HepG2 (cell line): Measurements from ENCODE around the gene LIPT1. TPM values are rescaled to one million over a fixed set of nuclear protein-coding genes. Genes with fewer than 3 reads are reported as not detected.

Source experiments
- FOXK2 ChIP-seq: fragments of 450-650 bp; IDR thresholded peaks from 2 replicates; pipeline ENCODE4 v1.6.1; 2016
- GFI1 ChIP-seq: sonication (generic); formaldehyde crosslinking; IDR thresholded peaks from 2 replicates; pipeline ENCODE4 v1.5.0; 2020; ENCODE audit warnings: missing genetic modification reagents, mild to moderate bottlenecking, borderline replicate concordance
- KLF6 ChIP-seq: IDR thresholded peaks from 2 replicates; pipeline ENCODE4 v1.8.0; 2016; ENCODE audit warnings: missing biosample characterization, missing genetic modification reagents
- MYNN ChIP-seq: sonication (generic); formaldehyde crosslinking; IDR thresholded peaks from 2 replicates; pipeline ENCODE4 v1.4.0; 2020; ENCODE audit warnings: mild to moderate bottlenecking, low read depth, missing genetic modification reagents
- NCOR1 ChIP-seq: fragments of 200-600 bp; sonication (generic); IDR thresholded peaks from 2 replicates; pipeline ENCODE4 v1.7.0; 2017; ENCODE audit warnings: antibody characterized with exemption, low read length, borderline replicate concordance
- REST ChIP-seq, 2 experiments: IDR thresholded peaks; 2 replicates each; pipeline ENCODE4 v1.6.1; 2011 to 2012; ENCODE audit warnings: low read length in 2 of 2, borderline replicate concordance in 1 of 2, low read depth in 1 of 2, mild to moderate bottlenecking in 1 of 2, moderate library complexity in 1 of 2
- SMAD1 ChIP-seq: sonication (generic); formaldehyde crosslinking; IDR thresholded peaks from 2 replicates; pipeline ENCODE4 v1.4.0; 2020; ENCODE audit warnings: missing genetic modification reagents, low read depth, mild to moderate bottlenecking, borderline replicate concordance
- ZBED4 ChIP-seq: sonication (generic); formaldehyde crosslinking; IDR thresholded peaks from 2 replicates; pipeline ENCODE4 v1.4.0; 2020; ENCODE audit warnings: missing genetic modification reagents, borderline replicate concordance
- ZFP82 ChIP-seq: sonication (generic); formaldehyde crosslinking; IDR thresholded peaks from 2 replicates; pipeline ENCODE4 v1.5.1; 2020; ENCODE audit warnings: mild to moderate bottlenecking, missing genetic modification reagents, borderline replicate concordance
- ZFY ChIP-seq: sonication (generic); formaldehyde crosslinking; IDR thresholded peaks from 2 replicates; pipeline ENCODE4 v1.4.0; 2020; ENCODE audit warnings: missing genetic modification reagents
- ZMAT3 ChIP-seq: sonication (generic); formaldehyde crosslinking; conservative IDR thresholded peaks from 2 replicates; pipeline ENCODE4 v1.7.0; 2021; ENCODE audit warnings: missing genetic modification reagents
- ZNF329 ChIP-seq: sonication (generic); formaldehyde crosslinking; IDR thresholded peaks from 2 replicates; pipeline ENCODE4 v1.9.0; 2021; ENCODE audit warnings: low read depth, mild to moderate bottlenecking, missing genetic modification reagents
- ZNF543 ChIP-seq: sonication (generic); formaldehyde crosslinking; IDR thresholded peaks from 2 replicates; pipeline ENCODE4 v1.4.0; 2020; ENCODE audit warnings: mild to moderate bottlenecking, missing genetic modification reagents
- ZNF562 ChIP-seq: sonication (generic); formaldehyde crosslinking; IDR thresholded peaks from 2 replicates; pipeline ENCODE4 v1.8.0; 2022; ENCODE audit warnings: missing genetic modification reagents, borderline replicate concordance
- ZNF569 ChIP-seq: sonication (generic); formaldehyde crosslinking; IDR thresholded peaks from 2 replicates; pipeline ENCODE4 v1.5.0; 2020; ENCODE audit warnings: mild to moderate bottlenecking, missing genetic modification reagents, moderate library complexity, borderline replicate concordance
- ZNF577 ChIP-seq: sonication (generic); formaldehyde crosslinking; IDR thresholded peaks from 2 replicates; pipeline ENCODE4 v1.4.0; 2020; ENCODE audit warnings: mild to moderate bottlenecking, low read depth, missing genetic modification reagents, borderline replicate concordance
- ZNF781 ChIP-seq: sonication (generic); formaldehyde crosslinking; IDR thresholded peaks from 2 replicates; pipeline ENCODE4 v1.5.1; 2020; ENCODE audit warnings: borderline replicate concordance, mild to moderate bottlenecking, missing genetic modification reagents; ENCODE audit errors: not compliant biosample characterization
- polyA plus RNA-seq, 8 experiments: library from polyadenylated mRNA; depleted of rRNA in 3 of 8; stranded (reverse) in 7 of 8; unstranded in 1 of 8; fragments of >200 nt; fragmentation: Illumina TruSeq in 4 of 8; extraction: Trizol in 4 of 8; gene quantifications; 2 replicates each; pipeline versions ENCODE4 v1.2.1 to v1.2.3, GENCODE V29; 2011 to 2016; ENCODE audit warnings: low read depth in 4 of 8, missing spikeins in 1 of 8, mixed read lengths in 1 of 8; ENCODE audit not compliant: insufficient read depth in 1 of 8
- total RNA-seq, 5 experiments: library from RNA; depleted of rRNA; stranded (reverse); fragments of >200 nt; fragmentation: Illumina TruSeq; extraction: Trizol; gene quantifications; 2 replicates each; pipeline ENCODE4 v1.2.3, GENCODE V29; 2016; ENCODE audit warnings: low read depth in 1 of 5
- TF ChIP-seq, protein P1 (sequence below): sonication (generic); formaldehyde crosslinking; IDR thresholded peaks from 2 replicates; pipeline ENCODE4 v1.4.0; 2020; ENCODE audit warnings: missing genetic modification reagents

The LIPT1 gene
- total and polyA plus RNA-seq, 2 of the 13 experiments (the other 11 are each of a cell fraction or from before 2014, with no cell fraction given) = 8.0 to 9.6 TPM

DNA sequence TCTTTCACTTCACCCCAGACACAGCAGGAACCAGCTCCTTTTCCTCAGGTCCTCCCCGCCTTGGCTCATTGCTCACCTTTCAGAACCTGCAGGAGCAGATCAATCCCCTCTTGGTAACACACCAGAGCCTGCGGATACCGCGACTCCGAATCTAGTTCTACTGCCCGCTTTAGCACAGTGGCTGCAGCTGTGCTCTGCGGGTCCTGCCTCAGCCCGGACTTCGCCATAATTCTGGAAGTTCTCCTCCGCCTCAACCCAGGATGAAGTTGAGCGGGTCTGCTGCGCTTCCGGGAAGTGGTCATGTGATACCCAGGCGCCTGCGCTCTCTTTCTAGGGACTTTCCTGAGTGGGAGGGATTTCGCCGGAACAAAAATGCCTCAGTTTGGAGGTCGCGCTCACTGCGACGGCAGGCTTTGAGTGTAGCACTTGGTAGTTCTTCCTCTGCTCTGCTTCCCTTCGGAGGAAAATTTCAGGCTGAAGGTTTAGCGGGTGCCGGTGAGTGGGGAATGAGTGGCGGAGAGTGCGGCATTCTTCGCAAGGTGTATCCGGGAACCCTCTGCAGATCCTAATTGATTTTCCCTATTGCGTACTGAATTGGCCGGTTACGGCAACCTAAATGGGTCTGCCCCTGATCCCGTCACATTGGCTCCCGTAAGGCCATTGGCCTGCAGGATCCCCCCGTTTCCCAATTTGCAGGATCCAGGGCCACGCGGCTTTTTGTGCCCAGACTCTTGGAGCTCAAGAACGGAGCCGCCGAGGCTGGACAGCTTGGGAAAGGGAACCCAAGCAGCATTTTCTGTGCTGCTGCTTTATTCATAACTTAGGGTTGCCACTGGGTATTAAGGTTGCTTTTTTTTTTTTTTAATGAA is 26.2 kb downstream of the LIPT1 start, which contains the start of the genes MITD1 and MRPL30 (continued):
- peak; percentile 87 for TF ChIP-seq ZFY
- 0 out of 2 replicates have a peak, but pooled peaks have one; percentile 54 for TF ChIP-seq ZNF329 (CRISPR knock-in tag)
- TF ChIP-seq MYNN (CRISPR knock-in tag) = peak; percentile 90
- TF ChIP-seq ZNF562 (CRISPR knock-in tag) = no peak
- TF ChIP-seq ZNF569 (CRISPR knock-in tag) = peak; percentile 82; the same call in 1 of the 2 replicates
- peak; percentile 98; the same call in 1 of the 2 replicates for TF ChIP-seq SMAD1 (CRISPR knock-in tag)
- 0 out of 2 replicates have a peak, but pooled peaks have one; percentile 83 for TF ChIP-seq ZMAT3 (CRISPR knock-in tag)
- 0 out of 2 replicates have a peak, but pooled peaks have one; percentile 45 for TF ChIP-seq ZNF577 (CRISPR knock-in tag)
- peak; percentile 85 for TF ChIP-seq ZBED4 (CRISPR knock-in tag)
- 0 out of 2 replicates have a peak, but pooled peaks have one; percentile 28 for TF ChIP-seq GFI1 (CRISPR knock-in tag)
- peak in 1 of 2 experiments; percentile 67; a peak in 2 of 4 replicates for TF ChIP-seq REST (IDR thresholded peaks at IDR 0.05; ENCODE audit: borderline replicate concordance in 1 of 2, low read depth in 1 of 2, low read length in 2 of 2)
- TF ChIP-seq, protein P1, sequence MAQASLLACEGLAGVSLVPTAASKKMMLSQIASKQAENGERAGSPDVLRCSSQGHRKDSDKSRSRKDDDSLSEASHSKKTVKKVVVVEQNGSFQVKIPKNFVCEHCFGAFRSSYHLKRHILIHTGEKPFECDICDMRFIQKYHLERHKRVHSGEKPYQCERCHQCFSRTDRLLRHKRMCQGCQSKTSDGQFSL (CRISPR knock-in tag) = peak; percentile 85
- TF ChIP-seq KLF6 (CRISPR knock-in tag) = peak; percentile 98
- TF ChIP-seq ZNF781 (CRISPR knock-in tag) = peak; percentile 97
- peak; percentile 87 for TF ChIP-seq ZNF543 (CRISPR knock-in tag)
- TF ChIP-seq NCOR1 = peak; percentile 75; the same call in 1 of the 2 replicates
- TF ChIP-seq ZFP82 (CRISPR knock-in tag) = peak; percentile 66; the same call in 1 of the 2 replicates
- TF ChIP-seq FOXK2 = 0 out of 2 replicates have a peak, but pooled peaks have one; percentile 6
